Germinal center (tissue), 1 donor: ENCODE data around the gene CBX6.

Experiments
- DNase-seq: peaks from one replicate; pipeline ENCODE4 v3.0.0; 2012; ENCODE audit warnings: mixed read lengths, low spot score

The CBX6 gene

DNA sequence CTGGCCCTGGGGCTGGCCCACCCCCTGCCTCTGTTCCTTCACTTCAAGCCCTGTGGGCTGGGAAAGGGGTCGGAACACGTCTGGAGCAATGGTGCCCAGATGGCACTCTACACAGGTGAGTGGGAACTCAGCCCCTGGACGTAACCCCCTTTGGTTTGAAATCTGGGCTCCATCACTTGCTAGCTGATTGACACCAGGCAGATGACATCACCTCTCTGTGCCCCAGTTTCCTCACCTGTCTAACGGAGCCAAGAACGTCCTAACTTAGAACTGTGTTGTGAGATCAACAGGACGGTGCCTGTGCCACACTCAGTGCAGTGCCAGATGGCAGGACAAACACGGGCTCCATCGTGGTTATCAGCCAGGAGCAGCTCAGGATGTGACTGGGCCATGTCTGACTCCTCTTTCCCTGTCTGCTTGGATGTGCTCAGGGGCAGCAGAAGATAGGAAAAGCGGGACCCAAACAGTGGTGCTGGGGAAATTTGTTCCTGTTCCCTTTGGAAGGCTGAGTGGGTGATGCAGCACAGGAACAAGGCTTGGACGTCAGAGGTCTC lies 52.6 kb downstream of the CBX6 start:
- DNase-seq = no peak

DNA sequence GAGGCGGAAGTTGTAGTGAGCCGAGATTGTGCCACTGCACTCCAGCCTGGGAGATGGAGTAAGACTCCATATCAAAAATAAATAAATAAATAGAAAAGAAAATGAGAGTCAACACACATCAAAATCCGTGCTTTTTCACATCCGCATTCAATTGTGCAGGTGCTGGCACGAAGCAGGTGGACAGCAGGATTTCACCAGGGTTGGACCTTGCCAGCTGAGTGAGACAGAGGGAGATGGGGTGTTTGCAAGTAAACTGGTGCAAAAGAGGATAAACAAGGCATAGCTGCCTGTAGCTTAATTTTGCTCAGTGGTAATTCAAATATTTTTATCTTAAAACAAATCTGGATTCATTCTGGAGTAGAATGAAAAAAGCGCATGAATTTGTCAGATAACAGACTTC lies 54.8 kb downstream of the CBX6 start:
- DNase-seq = no peak

DNA sequence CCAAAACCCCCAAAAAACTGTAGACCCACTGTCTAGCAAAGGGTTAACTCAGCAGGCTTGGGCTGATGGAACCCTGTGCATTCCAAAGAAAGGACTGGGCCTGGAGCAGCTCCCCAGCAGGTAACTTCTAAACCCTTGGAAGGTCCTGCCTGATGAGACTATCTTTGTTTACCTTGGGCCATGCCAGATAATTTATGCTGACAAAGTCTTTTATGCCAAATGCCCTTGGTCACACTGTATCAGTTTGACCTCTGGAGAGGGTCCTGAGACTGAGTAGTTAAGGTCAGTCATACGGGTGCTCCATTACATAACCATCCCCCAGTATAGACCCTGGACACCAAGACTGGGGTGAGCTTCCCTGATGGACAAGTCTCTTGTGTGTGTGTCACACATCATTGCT lies 56.2 kb downstream of the CBX6 start:
- no peak for DNase-seq
